Activated CD4-positive, CD25-positive, alpha-beta regulatory T cell (primary cell): ENCODE data around the gene HS3ST5.

Experiments used
- DNase-seq, 4 experiments: peaks; one replicate each; lab custom pipeline; 2025; lab: John Stamatoyannopoulos, UW

Gene HS3ST5

DNA sequence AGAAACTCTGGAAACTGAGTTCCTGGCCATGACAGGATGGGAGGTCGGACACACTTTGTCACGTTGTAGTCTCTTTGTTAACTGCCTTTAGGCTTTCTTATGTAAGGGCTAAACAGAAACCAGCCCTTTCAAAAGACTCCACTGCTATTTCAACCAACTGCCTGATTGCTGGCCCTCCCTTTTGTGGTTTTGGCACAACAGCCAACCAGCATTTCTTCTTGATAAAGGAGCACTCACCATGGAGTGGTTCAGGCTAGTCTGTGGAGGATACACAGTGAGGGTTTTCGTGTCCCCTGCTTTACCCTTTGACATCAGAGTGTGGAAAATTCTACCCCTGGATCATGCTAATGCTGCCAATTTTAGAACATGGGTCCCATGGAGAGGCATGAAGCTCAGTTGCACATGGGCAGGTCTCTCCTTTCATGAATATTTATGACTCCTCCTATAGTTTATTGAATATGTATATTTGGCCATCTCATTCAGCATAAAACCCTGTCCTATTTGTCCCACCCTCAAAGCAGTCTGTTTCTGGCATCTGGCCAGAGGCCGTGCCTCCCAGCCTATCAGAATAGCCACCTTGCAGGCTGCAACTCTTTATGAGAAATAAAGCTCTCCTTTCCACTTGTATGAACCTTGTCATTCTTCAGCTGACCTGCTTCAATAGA lies 148.3 kb downstream of the HS3ST5 start:
- DNase-seq = no peak

DNA sequence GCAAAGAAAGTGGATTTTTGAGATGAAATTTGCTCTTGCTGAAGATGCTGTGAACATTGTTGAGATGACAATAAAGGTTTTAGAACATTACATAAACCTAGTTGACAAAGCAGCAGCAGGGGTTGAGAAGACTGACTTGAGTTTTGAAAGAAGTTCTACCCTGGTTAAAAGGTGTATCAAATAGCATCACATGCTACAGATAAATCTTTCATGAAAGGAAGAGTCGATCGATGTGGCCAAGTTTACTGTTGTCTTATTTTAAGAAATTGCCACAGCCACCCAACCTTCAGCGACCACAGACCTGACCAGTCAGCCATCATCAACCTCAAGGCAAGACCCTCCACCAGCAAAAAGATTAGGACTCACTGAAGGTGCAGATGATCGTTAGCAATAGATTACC lies 155.3 kb downstream of the HS3ST5 start:
- DNase-seq = no peak

DNA sequence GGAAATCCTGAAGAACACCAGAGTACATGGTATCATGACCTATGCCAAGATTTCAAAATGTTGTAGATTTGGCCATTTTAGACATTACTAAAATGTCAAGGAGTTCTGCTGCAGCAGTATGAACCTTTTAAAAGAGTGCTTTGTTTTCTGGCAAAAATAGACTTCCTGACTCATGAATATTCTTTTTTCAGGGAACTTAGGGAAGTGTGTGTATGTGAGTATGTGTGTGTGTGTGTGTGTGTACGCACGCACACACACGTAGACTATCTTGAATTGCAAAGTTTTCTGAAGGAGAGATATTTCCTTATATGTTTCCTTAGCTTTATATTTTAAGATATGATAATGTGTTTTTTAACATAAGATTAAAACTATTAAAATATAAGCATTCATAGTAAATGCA lies 161.2 kb downstream of the HS3ST5 start:
- DNase-seq = no peak

DNA sequence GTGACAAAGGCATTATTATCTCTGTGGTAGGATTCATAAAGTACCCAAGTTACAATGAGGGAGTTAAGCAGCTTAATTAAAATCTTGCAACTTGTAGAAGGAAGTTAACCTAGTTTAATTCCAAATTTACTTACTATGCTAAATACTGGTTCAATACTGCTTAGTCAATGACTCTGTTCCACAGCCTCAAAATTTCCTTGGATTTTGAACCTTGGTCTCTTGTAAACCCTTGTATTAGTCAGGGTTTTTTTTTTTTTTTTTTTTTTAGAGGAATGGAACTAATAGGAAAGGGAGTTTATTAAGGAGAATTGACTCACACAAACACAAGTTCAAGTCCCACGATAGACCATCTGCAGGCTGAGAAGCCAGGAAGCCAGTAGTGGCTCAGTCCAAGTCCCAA lies 163.4 kb downstream of the HS3ST5 start:
- DNase-seq = no peak

DNA sequence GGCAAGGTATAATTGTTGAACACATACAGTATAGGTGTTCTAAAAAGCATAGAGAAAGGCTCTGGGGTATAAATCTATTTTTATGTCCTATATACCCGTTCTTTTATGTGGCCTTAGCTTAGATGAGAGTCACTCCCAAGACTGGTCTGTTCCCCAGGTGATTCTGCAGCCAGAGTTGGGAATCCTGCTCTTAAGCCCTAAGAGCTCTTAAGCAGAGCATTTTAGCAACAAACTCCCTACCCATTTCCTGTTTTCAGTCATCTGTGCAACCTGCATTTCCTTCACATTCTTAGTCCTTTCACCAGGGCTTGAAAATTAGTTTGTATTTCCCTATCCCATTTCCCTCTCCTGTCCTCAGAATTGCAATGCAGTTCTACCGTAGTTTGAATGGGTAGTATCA lies 166.1 kb downstream of the HS3ST5 start:
- DNase-seq = no peak

- DNase-seq = no peak
Observed at GRCh38 chr6:114172576-114173260, 170.1 kb downstream of the HS3ST5 start.

- no peak for DNase-seq
Observed at GRCh38 chr6:114171473-114171872, 171.3 kb downstream of the HS3ST5 start.

DNA sequence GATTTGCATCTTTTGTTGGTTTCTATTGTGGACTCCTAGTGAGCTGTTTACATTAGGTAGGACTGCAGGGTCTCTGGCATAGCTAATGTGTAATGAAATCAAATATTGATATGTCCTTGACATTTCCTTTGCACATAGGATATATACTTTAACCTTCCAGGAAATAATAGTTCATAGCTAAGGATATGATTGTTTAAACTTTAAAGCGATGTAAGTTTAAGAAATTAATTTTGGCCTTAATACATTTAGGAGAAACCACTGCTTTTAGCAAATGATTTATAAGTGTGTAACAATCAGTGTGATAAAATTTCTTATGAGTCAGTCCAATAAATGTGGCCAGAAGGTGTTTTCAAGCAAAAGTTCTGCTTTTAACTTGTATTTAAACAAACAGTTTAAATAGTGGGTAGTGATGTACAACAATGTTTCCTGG lies 171.8 kb downstream of the HS3ST5 start:
- DNase-seq = no peak

DNA sequence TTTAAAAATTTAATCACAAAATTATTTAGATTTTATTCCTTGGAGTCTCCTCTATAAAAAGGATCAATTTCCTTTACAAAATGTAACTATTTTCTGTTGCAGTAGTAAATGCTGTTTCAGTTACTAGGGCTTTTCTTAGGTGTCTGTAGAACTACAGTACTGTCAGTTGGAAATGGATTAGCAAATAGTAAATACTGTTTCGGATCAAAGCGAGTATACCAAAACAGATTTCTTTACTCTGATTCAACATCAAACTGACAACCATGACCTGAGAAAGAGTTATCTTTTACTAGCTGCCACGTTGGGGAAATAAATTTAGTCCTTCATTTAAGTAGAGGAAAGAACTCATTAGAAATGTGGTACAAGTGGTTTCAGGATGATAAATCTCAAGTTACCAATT lies 172.5 kb downstream of the HS3ST5 start:
- no peak for DNase-seq

DNA sequence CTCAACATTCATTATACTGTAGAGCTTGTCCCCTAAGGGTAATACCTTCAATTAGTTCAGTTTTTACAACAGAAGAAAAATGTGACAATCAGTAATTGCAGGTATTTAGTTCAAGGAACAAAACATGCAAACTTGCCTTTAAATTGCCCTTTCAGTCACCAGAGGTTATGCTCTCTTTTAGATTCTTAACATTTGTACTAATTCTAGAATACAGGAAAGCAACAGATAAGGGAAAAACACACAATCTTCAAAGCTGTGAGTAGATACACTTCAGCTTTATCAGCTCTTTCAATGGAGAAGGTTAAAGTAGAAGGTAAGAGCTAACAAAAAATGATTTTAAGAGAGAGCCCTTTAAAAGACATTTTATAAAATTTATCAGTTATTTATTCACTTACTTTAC lies 173.1 kb downstream of the HS3ST5 start:
- DNase-seq = no peak

DNA sequence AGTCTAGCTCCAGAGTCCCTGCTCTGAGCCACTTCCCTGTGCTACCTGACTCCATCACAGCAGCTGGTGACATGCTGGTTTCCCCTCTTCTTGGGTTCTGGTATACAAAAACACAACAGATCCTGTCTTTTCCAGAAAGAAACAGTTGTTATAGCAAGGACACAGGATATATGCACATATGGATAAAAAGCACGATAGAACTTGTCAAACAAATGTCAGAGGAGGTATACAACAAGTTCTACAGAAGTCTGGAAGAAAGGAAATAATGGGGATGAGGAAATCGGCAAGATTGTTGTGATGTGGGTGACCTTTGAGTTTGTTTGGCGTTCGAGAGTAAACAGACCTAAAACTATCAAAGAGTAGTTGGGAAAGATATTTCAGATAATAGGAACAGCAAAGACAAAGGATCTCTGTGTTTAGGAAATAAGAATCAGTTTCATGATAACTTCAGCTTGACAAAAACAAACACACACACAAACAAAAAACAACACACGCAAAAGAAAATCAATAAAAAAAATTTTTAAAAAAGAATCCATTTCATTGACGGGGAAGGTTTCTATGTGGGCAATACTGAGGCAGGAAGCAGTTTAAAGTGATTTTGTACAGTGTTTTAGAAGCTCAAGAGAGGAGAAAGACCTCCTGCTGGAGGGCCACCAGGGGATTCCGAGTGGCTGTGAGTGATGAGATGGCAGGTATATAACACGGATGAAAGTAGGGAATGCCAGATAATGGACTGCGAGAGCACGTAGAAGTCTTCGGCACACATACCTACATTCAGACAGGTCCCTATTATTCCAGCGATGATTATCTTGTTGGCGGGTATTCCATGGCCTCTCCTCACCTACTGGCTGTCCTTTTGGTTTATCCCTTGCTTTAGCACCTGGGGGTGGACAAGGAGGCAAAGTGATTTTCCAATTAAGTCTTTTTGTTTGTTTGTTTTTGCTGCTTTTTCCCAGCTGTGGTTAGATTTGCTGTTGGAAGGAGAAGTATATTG lies 174.9 kb downstream of the HS3ST5 start:
- DNase-seq = no peak

- no peak for DNase-seq
Observed at GRCh38 chr6:114164207-114164606, 178.6 kb downstream of the HS3ST5 start.

DNA sequence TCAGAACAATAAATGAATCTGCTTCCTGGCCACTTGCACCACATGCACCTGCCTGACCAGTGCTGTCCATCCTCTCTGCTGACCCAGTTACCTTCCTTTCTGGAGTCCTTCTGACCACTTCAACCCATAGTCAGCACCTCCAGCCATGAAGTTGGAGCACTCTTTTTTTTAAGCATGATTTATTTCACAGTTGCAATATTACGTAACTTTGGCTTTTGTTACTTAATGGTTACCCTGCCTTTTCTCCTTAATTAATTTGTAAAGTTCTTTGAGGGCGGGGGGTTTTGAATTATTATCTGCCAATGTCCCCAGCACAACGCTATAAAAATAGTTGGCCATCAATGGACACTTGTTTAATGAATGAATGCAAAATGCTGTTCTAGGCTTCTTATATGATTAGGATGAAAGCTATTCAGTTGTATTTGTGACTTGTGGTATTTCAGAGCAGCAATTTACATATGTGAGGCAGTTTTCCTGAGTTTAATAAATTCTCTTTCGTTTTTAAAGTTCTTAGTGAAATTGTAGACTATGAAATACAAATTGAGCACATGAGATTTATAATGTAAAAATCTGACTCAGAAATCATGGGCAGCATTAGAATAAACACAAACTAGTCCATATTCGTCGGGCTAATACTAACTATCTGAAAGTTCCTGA lies 180.0 kb downstream of the HS3ST5 start:
- no peak for DNase-seq

DNA sequence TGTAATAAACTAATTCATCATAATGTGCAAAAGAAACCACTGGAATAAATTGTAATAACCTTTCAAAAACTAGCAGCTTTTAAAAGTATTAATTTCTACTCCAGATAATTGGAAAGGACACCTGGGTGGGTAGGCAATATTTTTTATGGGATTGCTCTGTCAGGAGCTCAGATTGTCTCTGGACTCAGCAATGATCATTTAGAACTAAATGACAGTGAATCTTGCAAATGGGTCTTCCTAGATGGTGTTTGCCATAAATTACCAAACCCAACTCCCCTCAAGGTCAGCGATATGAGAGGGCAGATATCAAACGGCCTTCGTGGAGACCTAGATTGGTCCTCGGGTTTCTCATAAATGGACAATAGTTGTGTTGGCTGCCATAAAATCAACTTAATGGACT lies 181.9 kb downstream of the HS3ST5 start:
- no peak for DNase-seq

DNA sequence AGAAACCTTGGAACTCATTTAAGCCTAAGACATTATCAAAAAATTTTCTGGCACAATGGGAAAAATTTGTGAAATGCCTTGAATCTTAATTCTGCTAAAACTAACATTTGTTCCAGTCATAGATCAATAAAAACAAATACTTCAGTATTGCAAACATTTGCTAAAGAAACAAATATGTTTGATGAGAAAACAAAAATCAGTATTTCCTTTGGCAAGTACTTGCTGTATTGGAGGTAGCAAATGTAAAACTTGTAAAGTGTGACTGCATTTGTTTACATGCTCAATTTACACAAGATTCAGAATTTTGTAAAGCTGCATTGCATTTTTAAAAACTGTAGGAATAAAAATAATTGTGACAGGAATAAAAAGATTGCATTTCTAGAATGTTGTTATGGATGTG lies 183.1 kb downstream of the HS3ST5 start:
- no peak for DNase-seq

DNA sequence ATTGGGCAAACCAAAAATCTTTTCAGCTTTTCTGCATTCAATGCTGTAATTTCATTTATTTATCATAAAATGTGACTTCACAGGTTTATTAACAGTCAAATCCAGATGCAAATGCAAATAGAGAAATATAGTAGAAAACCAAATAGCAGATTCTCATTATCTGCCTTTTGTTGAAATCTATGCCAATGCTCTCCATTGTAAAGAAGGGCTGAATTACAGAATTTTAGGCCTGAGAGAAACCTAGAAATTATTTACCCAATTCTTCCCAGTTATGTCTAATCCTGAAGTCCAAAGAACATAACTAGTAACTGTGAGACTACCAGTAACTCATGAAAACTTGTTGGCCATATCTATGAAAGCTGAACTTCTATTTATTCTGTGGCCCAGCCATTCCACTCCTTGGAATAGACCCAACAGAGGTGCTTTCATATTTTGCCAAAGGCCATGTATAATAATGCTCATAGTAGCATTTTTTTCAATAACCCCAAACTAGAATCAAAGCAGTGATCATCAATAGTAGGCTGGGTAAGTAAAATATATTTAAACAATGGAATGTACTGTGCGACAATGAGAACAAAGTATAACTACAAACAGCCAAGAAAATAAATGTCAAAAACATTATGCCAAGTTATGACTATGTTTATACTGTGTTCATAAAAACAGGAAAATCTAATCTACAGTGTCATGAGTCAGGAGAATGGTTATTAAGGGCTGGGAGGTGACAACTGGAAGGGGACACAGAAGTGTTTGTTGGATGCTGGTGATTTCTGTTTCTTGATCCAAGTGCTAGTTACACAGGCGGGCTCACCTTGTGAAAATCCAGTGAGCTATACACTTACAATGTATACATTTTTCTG lies 183.8 kb downstream of the HS3ST5 start:
- DNase-seq = no peak

DNA sequence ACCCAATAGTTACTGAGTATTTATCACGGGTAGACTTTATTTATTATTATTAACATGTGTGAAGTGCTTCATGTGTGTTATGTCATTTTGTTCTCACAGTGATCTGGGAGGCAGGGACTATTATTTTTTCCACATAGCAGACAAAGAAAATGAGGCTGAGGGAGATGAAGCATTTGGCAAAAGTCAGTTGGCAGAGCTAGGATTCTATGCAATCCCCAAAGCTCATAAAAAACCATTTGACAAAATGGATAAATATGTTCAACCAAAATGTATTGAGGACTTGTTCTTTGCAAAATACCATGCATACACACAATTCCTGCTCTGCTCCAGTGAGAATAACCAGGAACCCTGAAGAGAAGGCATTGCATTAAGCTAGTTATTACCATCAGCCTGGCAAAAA lies 184.4 kb downstream of the HS3ST5 start:
- DNase-seq = no peak

DNA sequence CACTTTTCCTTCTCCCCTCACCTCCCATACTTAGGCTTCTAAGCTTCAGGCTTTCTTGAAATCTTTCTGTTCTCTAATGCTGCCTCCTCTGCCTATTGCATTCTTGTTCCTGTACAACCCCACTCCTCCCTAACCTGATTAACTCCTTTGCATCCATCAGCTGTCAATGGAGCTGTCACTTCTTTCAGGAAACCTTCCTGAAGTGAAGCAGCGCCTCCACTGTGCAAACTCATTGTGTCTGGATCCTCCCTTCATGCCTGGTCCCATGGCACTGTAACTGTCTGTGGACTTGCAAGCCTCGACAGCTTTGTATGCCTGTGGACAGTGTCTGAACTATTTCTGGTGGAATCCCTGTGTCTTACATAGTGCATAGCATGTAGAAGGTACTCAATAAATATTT lies 185.0 kb downstream of the HS3ST5 start:
- no peak for DNase-seq

- no peak for DNase-seq
Observed at GRCh38 chr6:114155763-114156162, 187.1 kb downstream of the HS3ST5 start.

DNA sequence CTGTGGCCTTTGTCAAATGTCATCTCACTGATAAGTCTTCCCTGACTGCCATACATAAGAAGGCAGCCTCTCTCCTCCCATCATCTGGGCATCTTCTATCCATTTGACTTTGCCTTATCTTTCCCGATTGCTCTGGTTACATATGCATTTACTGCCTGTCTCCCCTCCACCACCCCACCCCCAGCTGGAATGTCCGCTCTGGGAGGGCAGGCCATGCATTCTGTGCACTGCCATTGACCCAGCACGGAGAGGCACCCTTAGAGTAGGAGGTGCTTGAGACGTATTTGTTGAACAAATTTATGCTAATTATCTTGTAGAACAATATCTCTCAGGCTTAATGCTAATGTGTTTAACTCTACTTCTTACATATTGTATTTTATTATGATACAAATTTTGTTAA lies 188.0 kb downstream of the HS3ST5 start:
- no peak for DNase-seq

DNA sequence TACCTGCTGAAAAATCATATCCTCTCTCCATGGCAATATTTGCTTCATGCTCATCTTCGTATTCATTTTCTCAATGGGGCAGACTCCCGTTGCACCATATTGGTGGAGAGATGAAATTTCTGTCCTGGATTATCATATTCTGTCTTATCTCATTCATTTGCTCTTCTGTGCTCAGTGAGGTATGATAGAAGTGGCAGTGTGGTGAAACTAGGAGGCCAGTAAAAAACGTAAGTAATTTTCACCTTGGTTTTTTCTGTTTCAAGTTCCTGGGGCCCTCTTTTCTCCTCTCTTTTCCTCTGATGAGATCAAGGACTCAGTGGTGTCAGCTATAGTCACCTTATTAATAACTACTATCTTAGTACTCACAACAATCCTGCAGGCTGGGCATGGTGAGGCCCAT lies 189.4 kb downstream of the HS3ST5 start:
- DNase-seq = no peak
